Activated T-cell treated with anti-CD3 and anti-CD28 coated beads for 4 hours (primary cell): Measurements from ENCODE around the gene PMP22.
"Not testable (repeated sequence)": the region's sequence is repeated elsewhere in the genome, so short reads cannot be mapped to it uniquely, and the experiment has no call there.

Source experiments
- DNase-seq: peaks from one replicate; pipeline ENCODE4 v3.0.0-alpha.2; 2020

The PMP22 gene

DNA sequence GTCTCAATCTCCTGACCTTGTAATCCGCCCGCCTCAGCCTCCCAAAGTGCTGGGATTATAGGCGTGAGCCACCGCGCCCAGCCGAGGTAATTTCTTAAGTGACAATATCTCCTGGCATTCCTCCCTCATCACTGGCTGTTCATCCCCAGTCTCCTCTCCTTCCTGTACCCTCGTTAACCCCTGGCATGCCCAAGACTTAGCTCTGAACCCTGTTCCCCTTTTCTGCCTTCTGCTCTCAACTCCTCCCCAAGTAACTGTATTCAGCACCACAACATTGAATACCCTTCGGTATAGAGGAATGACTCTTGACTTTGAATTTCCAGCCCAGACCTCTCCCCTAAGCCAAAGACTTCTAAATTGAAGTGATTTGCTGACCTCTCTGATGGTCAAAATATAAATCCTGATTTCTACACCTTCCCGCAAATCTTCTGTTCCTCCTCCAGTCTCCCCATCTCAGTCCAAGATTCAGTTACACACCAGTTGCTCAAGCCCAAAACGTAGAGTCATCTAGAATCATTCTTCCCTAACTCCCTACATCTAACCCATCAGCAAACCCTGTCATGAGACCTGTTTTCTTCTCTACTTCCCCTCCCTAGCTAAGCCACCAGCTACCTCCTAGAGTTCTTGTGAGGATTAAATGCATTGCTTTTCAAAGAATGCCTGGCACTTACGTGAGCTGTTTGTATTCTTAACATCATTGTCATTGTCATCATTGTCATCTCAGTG, 14.8 kb downstream of the PMP22 start:
- DNase-seq = no peak

DNA sequence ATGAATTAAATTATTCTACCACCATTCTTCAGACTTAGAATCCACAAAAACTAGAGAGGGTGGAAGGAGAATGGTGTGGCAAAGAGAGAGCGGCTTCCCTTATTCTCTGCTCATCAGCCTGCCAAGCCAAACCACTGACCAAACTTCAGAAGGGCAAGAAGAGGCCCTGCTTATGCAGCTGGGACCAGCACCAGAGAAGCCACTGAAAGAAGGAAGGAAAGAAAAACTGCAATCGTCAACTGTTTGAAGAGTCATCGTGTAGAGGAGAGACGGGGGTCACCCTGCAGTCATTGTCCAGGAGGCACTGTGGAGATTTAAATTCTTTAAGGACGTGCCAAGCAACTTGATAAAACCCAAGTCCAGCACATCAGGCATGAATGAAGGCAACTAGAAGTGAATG, 15.6 kb downstream of the PMP22 start:
- DNase-seq = no peak

DNA sequence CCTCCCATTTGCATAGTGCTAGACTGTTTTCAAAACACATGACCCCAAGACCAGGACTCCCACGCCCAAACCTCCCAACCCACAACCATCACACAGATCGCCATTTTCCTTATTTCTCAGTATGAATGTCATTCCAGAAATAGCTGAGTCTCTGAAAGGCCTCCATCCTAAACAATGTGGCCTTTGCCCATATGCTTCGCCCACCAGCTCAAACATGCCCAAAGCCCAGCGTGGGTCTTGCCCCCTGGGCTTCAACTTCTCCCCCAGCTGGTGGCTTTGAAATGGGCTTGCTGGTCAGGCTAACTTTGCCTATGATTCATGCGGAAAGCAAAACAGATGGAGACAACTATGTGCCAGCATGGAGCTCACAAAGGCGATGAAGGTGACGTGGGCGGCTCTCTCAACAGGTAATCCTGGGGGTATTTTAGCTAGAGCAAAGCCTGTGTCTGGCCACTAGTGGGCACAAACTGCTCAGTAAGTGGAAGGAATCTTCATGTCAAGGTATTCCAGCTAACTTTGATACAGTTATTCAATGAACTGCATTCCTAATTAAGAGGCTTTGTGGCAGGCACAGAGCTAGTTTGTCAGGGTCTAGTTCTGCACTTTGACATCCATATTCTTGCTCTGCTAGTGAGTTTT, 17.1 kb downstream of the PMP22 start:
- no peak for DNase-seq

DNA sequence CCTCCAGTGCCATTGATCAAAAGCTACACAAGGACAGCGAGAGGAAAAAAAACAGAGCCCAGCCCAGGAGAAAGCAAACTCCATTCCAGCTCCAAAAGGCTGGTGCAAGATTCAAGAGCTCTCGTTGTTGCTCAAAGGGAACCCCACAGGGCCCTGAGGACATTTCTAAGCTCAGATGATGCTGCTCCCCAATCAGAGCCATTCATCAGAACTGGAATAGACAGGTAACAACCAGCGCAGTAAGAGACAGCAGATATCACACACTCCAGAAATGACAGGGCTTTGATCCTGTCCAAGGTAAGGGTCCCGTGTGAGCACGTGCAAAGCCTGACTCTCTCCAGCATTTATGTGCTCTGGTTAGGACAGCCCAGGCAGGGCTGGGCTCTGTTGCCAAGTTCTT, 20.1 kb downstream of the PMP22 start:
- no peak for DNase-seq

- DNase-seq = no peak
Observed at GRCh38 chr17:15240644-15241043, 24.5 kb downstream of the PMP22 start.

DNA sequence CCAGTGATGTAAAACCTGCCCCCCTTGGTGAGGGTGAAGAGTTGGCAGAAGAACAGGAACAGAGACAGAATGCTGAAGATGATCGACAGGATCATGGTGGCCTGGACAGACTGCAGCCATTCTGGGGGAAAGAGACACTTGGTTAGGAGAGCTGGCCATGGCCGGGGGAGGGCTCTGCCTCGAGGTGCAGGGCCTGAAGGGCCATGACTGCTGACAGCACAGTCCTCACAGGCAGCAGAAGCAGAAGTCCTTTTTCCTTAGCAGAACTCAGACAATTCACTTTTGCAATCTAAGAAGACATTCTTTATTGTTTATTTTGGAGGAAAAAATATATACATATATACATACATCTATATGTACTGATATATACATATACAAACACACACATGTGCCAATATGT, 25.6 kb downstream of the PMP22 start:
- DNase-seq = no peak

DNA sequence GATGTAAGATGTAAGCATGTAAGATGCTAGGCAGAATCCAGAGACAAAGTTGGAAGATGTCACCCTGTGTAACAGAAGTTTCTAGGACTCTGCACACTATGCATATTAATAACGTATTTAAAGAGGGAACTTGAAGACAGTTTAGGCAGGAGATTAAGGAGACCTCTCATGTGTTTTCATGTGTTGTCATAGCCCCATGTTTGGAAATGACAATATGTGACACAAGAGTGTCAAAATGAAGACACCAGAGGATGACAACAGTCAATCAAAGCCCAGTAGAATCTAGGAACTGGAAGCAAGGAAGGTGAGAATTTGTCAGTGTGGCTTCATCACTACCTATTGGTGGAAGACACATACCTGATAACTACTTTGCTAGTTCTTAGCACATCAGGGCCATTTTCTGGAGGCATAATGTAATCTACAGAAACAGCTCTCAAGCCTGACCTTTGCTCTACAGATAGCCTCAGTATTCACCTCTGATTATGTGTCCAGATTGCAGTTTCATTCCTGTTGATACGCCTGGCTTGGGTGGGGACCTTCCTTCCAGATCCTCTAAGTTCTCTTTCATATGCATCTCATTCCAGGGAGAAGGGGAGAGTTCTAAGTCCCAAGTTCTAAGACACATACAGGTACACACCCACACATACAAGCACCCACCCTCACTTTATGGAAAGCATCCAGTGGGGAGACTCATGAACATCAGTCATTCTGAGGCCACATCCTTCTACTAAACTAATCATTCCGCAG, 26.3 kb downstream of the PMP22 start:
- DNase-seq = no peak

DNA sequence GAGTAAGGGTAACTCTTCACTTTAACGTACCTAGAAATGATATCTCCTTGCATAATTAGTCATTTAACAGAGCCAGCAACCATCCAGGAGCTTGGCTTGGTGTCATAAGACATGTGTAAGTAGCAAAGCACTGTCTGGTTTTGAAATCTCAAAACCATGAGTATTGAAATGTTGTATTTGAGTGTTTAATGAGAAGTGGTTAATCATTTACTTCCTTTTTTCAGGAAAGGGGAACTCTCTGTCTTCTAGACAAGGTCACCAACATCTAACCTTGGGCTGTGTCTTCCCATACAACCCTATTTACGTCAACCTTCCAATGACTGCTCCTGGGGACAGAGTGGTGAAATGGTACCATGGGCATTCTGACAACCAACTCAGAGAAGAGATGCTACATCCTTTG, 27.1 kb downstream of the PMP22 start:
- DNase-seq = no peak

- no peak for DNase-seq
Observed at GRCh38 chr17:15237106-15237425, 28.1 kb downstream of the PMP22 start.

GRCh38 chr17:15236281-15237105, 28.6 kb downstream of the PMP22 start:
- DNase-seq = no peak

GRCh38 chr17:15233971-15234370, 31.2 kb downstream of the PMP22 start:
- no peak for DNase-seq

DNA sequence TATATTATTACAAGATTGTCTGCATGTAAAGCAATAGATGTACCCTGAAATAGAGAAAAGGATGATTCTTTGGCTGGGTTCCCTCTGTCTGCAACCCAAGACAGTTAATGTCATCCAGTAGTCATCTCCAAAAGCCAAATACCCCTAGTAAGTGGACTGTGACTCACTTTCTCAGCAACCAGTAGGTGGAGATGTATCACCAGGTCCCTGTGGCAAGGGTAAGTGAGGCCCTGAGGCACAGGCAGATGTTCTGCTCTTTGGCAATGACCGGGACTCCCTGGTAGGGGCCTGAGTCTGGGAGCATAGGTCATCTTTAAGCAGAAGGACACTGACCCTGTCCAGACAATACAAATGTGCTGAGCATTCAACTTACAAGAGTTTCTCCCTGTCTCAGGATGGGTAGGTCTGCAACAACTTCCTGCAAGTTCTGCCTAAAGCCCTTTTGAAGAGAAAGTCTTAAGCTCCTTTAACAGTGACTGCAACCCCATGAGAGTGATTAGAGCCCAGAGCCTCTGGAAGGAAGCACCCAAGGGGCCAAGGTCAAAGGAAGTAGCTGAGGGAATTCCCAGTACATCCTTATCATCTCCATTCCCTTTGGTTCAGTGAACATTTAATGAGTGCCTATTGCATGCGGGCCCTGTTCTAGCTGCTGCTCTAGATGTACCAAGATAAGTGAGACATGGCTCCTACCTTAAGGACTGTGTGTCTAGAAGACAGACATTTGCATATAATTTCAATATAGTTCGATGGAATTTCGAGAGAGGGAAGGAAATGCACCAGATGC, 31.9 kb downstream of the PMP22 start:
- no peak for DNase-seq

DNA sequence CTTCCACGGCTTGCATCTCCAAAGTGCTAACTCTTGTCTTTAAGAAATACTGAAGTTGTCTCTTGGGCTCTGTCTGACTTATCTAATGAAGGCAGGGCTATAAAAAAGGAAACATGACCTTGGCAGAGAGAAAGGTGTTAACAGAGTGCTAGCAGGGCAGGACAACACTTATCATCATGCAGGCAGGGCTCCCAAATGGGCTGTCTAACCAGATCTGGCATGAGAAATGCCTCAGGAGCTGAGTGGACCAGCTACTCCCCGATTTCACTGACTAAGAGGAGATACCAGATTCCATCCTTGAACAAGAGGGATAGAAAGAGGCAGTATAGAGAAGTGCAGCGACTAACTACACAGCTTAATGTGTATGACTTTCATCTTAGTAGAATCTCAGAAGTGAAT, 32.6 kb downstream of the PMP22 start:
- DNase-seq = no peak

DNA sequence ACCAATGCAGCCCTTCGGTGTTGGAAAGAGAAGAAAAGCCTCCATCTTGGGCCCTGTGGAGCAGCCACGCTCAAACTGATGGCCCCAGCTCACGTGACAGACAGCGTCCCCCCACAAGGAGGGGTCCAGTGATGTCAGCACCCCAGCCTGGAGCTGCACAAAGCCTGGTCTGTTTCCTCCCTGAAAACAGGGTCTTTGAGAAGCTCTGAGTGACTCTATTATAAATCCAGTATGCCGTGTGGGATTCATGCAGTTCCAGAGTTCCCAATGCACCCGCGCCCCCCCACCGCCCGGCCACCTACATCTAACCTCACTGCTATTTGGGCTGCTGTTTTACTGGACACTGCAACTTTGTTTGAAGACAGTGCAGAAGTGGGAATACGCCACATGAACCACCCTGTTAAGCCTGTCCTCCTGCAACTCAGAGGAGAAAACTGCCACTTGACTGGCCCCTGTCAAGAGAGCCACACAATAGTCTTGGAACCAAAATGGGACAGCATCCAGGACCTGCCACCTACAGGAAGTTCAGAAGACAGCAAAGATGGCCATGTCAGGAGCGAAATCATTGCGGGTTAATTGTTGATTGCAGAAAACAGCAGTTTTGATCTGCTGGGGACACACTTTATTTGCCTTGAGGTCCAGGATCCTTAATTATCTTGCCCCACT, 33.1 kb downstream of the PMP22 start:
- DNase-seq = no peak

GRCh38 chr17:15230866-15231265, 34.3 kb downstream of the PMP22 start:
- DNase-seq = no peak

GRCh38 chr17:15221827-15222226, 43.3 kb downstream of the PMP22 start:
- not testable (repeated sequence) for DNase-seq

- no peak for DNase-seq
Observed at GRCh38 chr17:15220785-15221184, 44.3 kb downstream of the PMP22 start.

GRCh38 chr17:15216481-15216880, 48.6 kb downstream of the PMP22 start:
- DNase-seq = no peak

GRCh38 chr17:15213381-15214087, 51.6 kb downstream of the PMP22 start:
- no peak for DNase-seq

GRCh38 chr17:15210247-15210646, 54.9 kb downstream of the PMP22 start:
- no peak for DNase-seq

DNA sequence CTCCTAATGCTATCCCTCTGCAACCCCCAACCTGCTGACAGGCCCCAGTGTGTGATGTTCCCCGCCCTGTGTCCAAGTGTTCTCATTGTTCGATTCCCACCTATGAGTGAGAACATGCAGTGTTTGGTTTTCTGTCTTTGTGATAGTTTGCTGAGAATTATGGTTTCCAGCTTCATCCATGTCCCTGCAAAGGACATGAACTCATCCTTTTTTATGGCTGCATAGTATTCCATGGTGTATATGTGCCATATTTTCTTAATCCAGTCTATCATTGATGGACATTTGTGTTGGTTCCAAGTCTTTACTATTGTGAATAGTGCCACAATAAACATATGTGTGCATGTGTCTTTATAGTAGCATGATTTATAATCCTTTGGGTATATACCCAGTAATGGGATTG, 62.1 kb downstream of the PMP22 start:
- not testable (repeated sequence) for DNase-seq
